Metanephros (tissue), 1 donor: Measurements from ENCODE around the gene AGAP2. TPM values are rescaled to one million over a fixed set of nuclear protein-coding genes. Genes with fewer than 3 reads are reported as not detected.

Experiments
- total RNA-seq: library from RNA; depleted of rRNA; stranded (reverse); fragments of >200 nt; gene quantifications from one replicate; pipeline ENCODE4 v1.2.3, GENCODE V29; 2014

Gene AGAP2
- 2.9 TPM for total RNA-seq

DNA sequence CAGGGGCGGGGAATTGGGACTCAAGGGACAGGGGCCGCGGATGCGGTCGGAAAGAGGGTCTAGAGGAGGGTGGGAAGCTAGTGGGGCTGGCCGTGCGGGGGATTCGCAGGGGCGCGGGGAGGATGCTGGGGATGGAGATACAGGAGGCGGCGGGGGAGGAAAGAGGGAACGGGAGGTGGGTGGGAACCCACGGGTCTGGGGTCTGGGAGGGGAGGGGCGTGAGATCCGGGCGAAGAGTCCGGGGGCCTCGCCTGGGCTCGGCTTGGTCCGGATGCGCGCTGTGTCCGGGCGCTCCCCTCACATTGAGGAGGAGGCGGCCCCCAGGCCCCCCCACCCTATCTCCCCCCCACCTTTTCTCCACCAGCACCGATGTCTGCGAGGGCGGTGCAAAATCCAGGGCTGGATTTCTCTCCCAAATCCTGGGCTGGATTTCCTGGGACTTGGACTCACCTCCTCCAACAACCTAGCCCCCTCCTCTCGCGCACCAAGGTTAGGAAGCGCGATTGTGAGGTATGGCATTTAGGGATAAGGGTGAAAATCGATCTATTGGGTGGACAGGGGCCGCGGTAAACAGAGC, at the start of gene AGAP2:
Gene AGAP2, minus strand, starts transcription at position 82 of the 577 bp plus-strand sequence. CDS start 496 bp downstream, outside the sequence.

DNA sequence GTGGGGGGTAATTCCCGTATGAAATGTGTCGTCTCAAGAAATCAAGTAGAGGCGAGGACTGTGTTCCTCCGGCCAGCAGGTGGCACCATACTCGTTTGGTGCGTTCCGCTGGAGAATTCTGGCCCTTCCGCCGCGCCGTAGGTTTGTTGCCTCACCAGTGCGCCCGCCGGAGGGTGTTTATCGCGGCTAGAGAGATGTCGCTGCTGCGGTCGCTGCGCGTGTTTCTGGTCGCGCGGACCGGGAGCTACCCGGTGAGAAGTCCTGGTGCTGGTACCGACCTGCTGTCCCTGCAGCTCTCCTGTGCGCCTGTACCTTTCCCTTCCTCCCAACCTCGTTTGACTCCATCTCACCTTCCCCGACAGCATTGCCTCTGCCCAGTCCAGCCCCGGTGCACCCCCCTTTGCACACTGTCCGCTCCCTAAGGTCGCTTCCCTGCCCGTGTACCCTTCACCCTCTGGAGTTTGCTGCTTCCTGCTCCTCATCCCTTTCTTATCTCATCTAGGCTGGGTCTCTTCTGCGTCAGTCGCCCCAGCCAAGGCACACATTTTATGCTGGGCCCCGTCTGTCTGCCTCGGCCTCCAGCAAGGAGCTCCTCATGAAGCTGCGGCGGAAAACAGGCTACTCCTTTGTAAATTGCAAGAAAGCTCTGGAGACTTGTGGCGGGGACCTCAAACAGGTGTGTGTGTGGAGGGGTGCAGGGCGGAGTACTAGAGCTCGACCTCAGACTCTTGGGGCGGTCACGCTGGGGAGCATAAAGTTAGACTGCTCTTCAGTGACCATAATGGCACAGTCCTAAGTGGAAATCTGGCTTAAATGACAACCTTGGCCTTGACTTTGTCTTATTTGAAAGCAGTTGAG, 44.3 kb upstream of the AGAP2 start, which contains the start of gene TSFM:
Gene TSFM, plus strand, starts transcription at position 180 of the 858 bp plus-strand sequence. Its CDS starts 15 bp downstream, at position 195.

DNA sequence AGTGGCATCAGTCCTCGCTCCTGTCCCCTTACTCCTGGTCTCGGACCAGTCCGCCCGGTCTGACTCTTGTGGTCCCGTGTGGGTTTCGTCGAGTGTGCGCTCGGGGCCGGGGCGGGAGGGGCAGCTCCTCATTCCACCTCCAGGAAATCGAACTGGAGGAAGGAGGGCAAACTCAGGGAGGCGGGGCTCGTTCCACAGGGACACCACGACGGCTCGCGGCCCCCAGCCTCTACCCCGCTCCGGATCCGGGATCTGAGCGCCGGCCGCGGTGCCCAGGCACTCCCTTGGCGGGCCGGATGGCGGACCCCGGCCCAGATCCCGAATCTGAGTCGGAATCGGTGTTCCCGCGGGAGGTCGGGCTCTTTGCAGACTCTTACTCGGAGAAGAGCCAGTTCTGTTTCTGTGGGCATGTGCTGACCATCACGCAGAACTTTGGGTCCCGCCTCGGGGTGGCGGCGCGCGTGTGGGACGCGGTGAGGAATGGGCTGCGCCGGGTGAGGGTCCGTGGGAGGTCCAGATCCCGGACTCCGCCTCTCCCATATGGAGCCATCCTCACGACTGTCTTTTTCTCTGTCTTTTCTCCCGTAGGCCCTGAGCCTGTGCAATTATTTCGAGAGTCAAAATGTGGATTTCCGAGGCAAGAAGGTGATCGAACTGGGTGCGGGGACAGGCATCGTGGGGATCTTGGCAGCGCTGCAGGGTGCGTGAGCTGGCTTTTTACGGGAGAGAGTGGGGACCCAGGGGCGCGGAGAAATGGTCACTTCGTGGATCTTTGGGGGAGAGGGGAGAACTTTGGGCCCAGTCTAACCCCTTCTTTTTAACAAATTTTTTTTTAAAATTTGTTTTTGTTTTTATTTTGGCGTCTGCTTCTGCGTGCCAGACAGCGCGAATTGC, 34.1 kb upstream of the AGAP2 start, which contains the start of gene EEF1AKMT3:
Gene EEF1AKMT3, plus strand, starts transcription at position 186 of the 894 bp plus-strand sequence. Its CDS starts 111 bp downstream, at position 297.

DNA sequence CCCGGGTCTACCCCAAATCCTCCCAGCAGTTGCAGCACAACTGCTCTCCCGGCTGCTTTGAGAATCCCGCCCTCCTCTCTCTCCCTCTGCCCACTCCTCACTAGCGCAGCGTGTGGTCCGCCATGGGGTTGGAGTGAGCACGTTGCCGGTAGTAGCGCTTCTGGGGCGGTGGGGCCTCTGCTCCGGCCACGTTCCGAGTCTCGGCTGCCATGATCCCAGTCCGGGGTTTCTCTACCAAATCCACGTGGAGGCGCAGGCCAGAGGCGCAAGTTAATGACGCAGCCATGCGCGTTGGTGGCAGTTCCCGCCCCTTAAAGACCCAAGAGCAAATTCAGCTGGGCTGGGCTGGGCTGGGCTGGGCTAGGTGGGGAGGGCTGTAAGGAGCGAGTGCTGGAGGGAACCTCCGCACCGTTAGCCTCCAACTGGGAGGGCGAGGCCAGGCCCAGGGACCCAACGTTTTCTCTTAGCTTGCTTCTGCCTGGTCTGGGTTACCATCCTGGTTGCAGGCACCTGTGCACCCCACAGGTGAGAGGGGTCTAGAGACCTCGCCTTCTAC, 33.4 kb upstream of the AGAP2 start, which contains the start of gene METTL1:
Gene METTL1, minus strand, starts transcription at position 233 of the 556 bp plus-strand sequence. Its CDS starts 22 bp downstream, at position 211.

DNA sequence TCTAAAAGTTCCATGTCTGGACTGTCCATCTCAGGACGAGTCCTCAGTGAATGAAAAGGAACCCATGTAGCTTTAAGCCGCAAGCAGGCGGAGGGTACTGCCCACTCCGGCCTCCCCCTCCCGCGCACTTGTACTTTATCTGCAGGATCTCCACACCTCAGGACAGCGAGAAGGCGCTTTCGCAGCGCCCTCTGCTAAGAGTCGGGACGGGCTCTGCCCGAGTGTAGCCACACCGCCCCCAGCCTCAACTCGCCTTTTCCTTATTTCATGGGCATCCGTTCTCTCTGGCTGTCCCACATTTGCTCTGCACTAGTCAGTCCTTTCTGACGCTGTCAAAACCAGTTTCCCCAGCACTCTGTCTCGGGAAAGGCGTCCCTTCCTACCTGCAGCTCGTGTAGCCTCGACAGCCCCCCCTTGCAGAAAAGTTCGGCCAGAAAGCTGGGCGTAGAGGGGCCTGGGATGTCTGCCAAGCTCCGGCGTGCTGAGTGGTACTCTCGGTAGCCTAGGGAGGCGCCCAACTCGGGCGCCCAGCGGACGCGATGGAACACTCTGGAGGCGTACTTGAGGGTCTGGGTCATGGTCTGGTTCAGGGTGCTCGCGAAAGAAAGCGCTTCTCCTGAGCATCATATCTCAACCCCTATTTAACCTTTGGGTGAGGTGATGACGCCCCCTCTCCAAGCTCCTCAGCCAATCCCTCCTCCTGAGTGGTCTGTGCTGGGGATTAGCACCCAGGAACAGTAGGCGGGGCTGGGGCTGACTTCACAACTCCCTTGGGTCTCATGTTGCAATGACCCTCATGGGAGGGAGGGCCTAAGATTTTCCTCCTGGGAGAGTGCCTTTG, 28.1 kb upstream of the AGAP2 start, which contains the start of gene CYP27B1:
Gene CYP27B1, minus strand, starts transcription at position 615 of the 841 bp plus-strand sequence. Its CDS starts 37 bp downstream, at position 578.

DNA sequence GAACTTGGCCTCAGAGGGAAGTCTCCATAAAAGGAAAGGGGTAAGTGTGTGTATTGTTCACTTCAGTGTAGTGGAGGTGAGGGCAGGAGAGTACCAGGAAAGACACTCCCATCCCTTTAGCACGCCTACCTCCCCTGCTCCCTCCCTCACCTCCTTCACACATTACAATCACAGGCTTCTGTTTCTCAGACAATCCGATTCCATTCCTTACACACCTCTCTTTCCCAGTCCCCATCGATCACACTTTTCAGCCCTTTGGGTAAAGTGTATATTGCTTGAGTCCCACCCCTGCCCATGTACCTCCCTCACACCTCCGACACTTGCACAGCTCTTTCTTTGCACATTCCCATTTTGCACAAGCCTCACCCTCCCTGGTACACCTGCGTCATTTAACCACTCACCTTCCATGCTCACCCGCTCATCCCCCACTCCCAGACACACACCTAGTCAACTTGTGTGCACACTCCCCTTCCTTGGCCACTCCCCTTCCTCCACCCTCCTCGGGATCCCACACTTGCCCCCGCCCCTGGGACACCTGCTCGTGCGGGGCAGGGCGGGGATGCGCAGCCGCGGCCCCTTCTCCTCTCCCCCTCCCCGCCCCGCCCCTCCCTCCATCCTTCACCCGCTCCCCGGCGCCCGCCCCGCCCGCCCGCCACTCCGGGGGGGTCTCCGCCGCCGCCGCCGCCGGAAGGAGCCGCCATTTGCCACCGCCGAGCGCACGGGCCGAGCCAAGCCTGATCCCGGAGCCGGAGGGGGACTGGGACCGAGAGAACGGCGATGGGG, 16.1 kb upstream of the AGAP2 start, which contains the start of gene MARCHF9:
Gene MARCHF9, plus strand, starts transcription at position 693 of the 783 bp plus-strand sequence. CDS start 426 bp downstream, outside the sequence.

DNA sequence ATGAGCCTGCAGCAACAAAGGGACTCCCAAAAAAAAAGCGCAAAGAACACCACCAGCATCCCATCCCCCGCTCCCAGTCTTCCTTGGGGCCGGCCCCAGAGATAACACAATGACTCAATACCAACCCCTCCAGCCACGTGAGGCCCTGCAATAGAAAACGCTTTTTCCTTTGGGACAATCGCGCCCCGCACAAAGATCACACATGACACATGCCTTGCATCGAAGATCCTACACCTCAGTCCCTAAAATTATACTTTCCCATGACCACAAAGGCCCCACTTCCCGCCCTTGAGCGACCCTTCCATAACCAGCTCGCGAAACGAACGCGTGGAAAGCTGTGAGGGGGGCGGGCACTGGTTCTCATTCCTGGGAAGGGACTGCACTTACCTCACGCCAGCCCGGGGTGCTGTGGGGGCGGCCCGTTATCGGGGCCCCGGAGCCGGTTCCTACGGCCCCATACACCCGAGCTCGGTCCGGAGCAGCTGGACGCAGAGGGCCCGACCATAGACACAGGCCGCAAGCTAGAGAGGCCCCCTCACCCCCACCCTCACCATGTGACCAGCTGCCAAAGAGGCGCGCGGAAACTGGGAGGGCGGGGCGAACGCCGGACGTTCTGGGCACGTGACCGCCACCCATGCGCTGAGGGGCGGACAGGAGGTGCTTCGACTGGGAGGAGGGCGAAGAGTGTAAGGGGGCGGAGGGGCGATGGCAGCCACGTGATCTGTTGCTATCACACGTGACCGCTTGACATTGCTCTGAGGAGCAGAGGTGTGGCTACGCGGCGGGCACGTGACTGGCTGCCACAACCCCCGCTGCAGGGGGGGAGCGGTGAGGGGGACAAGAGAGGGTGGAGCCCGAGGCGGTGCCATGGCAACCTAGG, 13.5 kb upstream of the AGAP2 start, which contains the start of gene CDK4:
Gene CDK4, minus strand, starts transcription at position 523 of the 880 bp plus-strand sequence. CDS start 593 bp downstream, outside the sequence.

DNA sequence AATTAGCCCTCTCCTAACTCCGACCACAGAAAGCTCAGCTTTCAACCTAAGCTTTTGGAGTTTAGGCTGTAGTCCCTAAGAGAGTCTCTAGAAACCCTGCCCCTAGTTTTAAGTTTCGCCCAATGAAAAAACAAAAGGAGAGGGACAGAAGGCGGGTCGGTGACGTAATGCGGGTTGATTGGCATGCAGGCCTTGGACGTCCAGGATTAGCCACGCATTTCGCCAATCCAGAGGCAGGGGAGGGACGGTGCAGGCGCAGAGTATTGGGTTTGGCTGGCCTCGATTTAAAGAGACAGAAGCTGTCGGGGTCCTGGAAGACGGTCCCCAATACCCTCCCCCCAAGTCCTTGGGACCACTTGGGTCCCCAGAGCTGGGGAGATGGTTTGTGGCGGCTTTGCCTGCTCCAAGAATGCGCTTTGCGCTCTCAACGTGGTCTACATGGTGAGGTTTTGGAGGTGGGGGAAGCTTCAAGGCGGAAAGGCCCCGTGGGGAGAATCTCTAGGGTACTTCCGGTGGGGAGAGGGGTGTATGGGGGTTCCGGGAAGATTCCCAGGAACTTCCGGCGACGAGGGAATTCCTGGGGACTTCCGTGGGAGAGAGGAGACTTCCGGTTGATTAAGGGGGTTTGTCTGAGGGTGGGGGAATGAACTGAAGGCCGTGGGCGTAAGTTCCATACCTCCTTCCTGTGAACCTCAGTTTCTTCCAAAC, 6.4 kb upstream of the AGAP2 start, which contains the start of gene TSPAN31:
Gene TSPAN31, plus strand, starts transcription at position 263 of the 708 bp plus-strand sequence. Its CDS starts 116 bp downstream, at position 379.

DNA sequence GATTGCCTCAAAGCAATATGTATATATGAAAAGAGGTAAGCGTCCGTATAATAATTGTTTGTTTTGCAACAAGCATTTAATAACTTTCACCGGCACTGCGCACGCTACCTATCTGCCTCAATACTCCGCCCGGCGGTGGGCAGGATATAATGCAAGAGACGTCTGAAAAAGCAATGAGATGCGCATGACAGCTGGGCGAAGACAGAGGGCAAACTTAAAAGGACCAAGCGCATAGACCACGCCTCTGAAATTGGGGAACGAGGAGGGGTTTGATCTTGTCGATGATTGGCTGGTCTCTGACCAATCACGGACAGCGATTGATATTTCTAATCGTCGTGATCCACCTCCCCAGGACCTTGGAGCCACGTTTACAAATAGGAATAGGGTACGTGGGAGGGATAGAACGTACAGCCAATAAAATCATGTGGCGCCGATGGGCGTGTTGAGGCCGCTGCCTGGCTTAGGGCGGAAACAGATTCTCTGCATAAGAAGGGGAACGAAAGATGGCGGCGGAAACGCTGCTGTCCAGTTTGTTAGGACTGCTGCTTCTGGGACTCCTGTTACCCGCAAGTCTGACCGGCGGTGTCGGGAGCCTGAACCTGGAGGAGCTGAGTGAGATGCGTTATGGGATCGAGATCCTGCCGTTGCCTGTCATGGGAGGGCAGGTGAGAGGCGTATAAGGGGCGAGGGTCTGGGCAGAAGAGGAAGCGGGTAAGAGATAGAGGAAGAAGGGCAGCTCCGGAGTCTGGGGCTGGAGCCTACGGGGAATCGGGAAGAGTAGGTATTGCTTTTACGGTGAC, 44.7 kb downstream of the AGAP2 start, which contains the start of gene OS9:
Gene OS9, plus strand, starts transcription at position 474 of the 800 bp plus-strand sequence. Its CDS starts 30 bp downstream, at position 504.

Other genes starting within 250 kb of the AGAP2 start
- gene DDIT3, start 218.2 kb downstream of the AGAP2 start, total RNA-seq = 45.3 TPM
- 32.7 TPM for gene MBD6, start 215.9 kb downstream of the AGAP2 start, total RNA-seq
- 85.7 TPM for gene DCTN2, start 191.6 kb downstream of the AGAP2 start, total RNA-seq
- 0.35 TPM for gene KIF5A, start 188.7 kb downstream of the AGAP2 start, total RNA-seq
- gene PIP4K2C, start 147.6 kb downstream of the AGAP2 start, total RNA-seq = 22.2 TPM
- gene DTX3, start 133.9 kb downstream of the AGAP2 start, total RNA-seq = 44.4 TPM
- gene ARHGEF25, start 127.3 kb downstream of the AGAP2 start, total RNA-seq = 29.2 TPM
- gene B4GALNT1, start 105.5 kb downstream of the AGAP2 start, total RNA-seq = 1.3 TPM
- 124 TPM for gene OS9, start 44.6 kb downstream of the AGAP2 start, total RNA-seq
- gene TSPAN31, start 6.3 kb upstream of the AGAP2 start, total RNA-seq = 41.7 TPM
- 87.5 TPM for gene CDK4, start 13.6 kb upstream of the AGAP2 start, total RNA-seq
- gene MARCHF9, start 16.4 kb upstream of the AGAP2 start, total RNA-seq = 8.9 TPM
- gene CYP27B1, start 28.3 kb upstream of the AGAP2 start, total RNA-seq = 1.1 TPM
- gene METTL1, start 33.4 kb upstream of the AGAP2 start, total RNA-seq = 10.3 TPM
- 11.1 TPM for gene EEF1AKMT3, start 33.9 kb upstream of the AGAP2 start, total RNA-seq
- 15.0 TPM for gene TSFM, start 44.0 kb upstream of the AGAP2 start, total RNA-seq
- gene AVIL, start 80.0 kb upstream of the AGAP2 start, total RNA-seq = 5.0 TPM
- gene CTDSP2, start 108.0 kb upstream of the AGAP2 start, total RNA-seq = 130 TPM
- 18.0 TPM for gene ATP23, start 202.8 kb upstream of the AGAP2 start, total RNA-seq